ENCODE data around the gene C16orf96. TPM values are rescaled to one million over a fixed set of nuclear protein-coding genes. Genes with fewer than 3 reads are reported as not detected.

Gene C16orf96
- total and polyA plus RNA-seq, 2 donors (not counting 3 experiments of a cell fraction or from before 2014, with no cell fraction given) = not detected

DNA sequence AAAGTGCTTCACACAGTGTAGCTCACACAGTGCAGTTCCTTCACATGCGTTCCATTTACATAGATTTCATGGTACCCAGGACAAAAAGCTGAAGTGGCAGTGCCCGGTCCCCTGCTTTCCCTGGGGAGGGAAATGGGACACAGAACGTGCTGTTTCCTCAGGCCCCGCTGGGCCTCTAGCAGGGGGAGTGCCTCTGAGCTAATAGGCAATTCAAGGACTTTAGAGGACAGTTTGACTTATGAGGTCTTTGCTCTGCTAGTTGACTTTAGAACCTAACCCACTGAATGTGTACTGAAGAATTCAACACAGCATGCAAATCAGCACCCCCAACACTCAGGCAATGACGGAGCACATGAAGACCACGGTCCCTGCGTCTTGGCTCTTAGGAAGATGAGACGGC lies 24.3 kb upstream of the C16orf96 start:
- no peak overlapping the region for H3K4me2 ChIP-seq (ENCODE audit: insufficient read depth, low read length)
- BruUV-seq (replicated peaks) = no TSS peak
- no peaks in the 10 kb centered on the region for H3K9me3 ChIP-seq (replicated peaks; ENCODE audit: control insufficient read depth, insufficient read depth, low read length)
- TF ChIP-seq, protein P1, sequence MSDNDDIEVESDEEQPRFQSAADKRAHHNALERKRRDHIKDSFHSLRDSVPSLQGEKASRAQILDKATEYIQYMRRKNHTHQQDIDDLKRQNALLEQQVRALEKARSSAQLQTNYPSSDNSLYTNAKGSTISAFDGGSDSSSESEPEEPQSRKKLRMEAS (IDR thresholded peaks at IDR 0.05; ENCODE audit: insufficient read depth, insufficient read length) = no peak
- TF ChIP-seq POLR2AphosphoS5 (IDR thresholded peaks at IDR 0.05; ENCODE audit: insufficient read depth, low read depth, low read length) (no peak), FOS (IDR thresholded peaks at IDR 0.05; ENCODE audit: borderline replicate concordance, insufficient read depth, low read length) (no peak), MYC (IDR thresholded peaks at IDR 0.05; ENCODE audit: low read depth, low read length) (no peak), JUN (IDR thresholded peaks at IDR 0.05; ENCODE audit: borderline replicate concordance, insufficient read depth, insufficient read length, low read depth) (no peak), EZH2 (IDR thresholded peaks at IDR 0.05; ENCODE audit: borderline replicate concordance, low read depth, low read length, severe bottlenecking) (no peak), POLR2A (IDR thresholded peaks at IDR 0.05; ENCODE audit: low read depth, low read length) (no peak), GATA2 (IDR thresholded peaks at IDR 0.05; ENCODE audit: insufficient read depth, insufficient read length, low read depth, low read length) (no peak)
- TF ChIP-seq, protein P2, sequence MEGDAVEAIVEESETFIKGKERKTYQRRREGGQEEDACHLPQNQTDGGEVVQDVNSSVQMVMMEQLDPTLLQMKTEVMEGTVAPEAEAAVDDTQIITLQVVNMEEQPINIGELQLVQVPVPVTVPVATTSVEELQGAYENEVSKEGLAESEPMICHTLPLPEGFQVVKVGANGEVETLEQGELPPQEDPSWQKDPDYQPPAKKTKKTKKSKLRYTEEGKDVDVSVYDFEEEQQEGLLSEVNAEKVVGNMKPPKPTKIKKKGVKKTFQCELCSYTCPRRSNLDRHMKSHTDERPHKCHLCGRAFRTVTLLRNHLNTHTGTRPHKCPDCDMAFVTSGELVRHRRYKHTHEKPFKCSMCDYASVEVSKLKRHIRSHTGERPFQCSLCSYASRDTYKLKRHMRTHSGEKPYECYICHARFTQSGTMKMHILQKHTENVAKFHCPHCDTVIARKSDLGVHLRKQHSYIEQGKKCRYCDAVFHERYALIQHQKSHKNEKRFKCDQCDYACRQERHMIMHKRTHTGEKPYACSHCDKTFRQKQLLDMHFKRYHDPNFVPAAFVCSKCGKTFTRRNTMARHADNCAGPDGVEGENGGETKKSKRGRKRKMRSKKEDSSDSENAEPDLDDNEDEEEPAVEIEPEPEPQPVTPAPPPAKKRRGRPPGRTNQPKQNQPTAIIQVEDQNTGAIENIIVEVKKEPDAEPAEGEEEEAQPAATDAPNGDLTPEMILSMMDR (IDR thresholded peaks at IDR 0.05; ENCODE audit: extremely low read depth in 1 of 2, insufficient read depth in 1 of 2, low read depth in 1 of 2, low read length in 2 of 2) = no peak
- DNase-seq (ENCODE audit: low read depth, low spot score) (no peak), FAIRE-seq (no peak)
- H3K36me3 ChIP-seq (ENCODE audit: control insufficient read depth in 2 of 2, extremely low read depth in 1 of 2, insufficient read depth in 2 of 2, low read length in 2 of 2) = peaks cover 0 to 6% of the 10 kb centered on the region in 2 experiments
- no peak overlapping the region for H2AFZ ChIP-seq (ENCODE audit: low read depth, low read length)
- dilution Hi-C loops (cut with MboI; ENCODE audit: extremely low pct_ligation_motif_present, low sequenced_read_pairs) (no loop called here), intact Hi-C loops (cut with micrococcal nuclease) (no loop called here)
- no peaks in the 10 kb centered on the region for H3K79me2 ChIP-seq (ENCODE audit: control insufficient read depth, insufficient read depth, low read length)
- H3K27ac ChIP-seq (ENCODE audit: insufficient read depth, low read depth, low read length) = no peak overlapping the region
- H3K9me1 ChIP-seq (replicated peaks; ENCODE audit: control insufficient read depth, extremely low read depth, insufficient read depth, low read length) = no peaks in the 10 kb centered on the region
- ChIA-PET POLR2A (no interaction called here), CTCF (interaction anchor here (1.2 to 2.1 kb wide), 4 partner anchors 14 to 118 kb away, joined by 3 to 9 read pairs (median 7); no protein-coding TSS in a partner anchor)
- no peaks in the 10 kb centered on the region for H3K27me3 ChIP-seq (ENCODE audit: control insufficient read depth in 2 of 2, insufficient read depth in 2 of 2, low read length in 2 of 2)
- H3K9ac ChIP-seq (replicated peaks; ENCODE audit: extremely low read depth, insufficient read depth, low read length) = no peak overlapping the region
- peaks cover 4% of the 10 kb centered on the region for H3K4me1 ChIP-seq (ENCODE audit: control insufficient read depth, extremely low read depth, insufficient read depth, low read length)
- no peaks in the 10 kb centered on the region for H4K20me1 ChIP-seq (replicated peaks; ENCODE audit: control insufficient read depth, extremely low read depth, insufficient read depth, low read length)
- no peak overlapping the region for H3K4me3 ChIP-seq (replicated peaks in 1 of 3; ENCODE audit: insufficient read depth in 1 of 3, low read depth in 1 of 3, low read length in 3 of 3)

Measured in endothelial cell of umbilical vein (primary cell).